IMR-90 (cell line): ENCODE data around the gene PRKAG1. TPM values are rescaled to one million over a fixed set of nuclear protein-coding genes. Genes with fewer than 3 reads are reported as not detected.

Source experiments
- ATAC-seq: fragments of 200-7000 bp; cut with Tn5 transposase; 2 replicates; pipeline ENCODE4 v1.9.1; 2020; ENCODE audit warnings: low read depth, mild to moderate bottlenecking, moderate library complexity
- BruUV-seq: library from RNA; stranded (reverse); fragments of 400-500 nt; replicated peaks from 2 replicates; lab custom pipeline; 2021; lab: Mats Ljungman, UMichigan
- CTCF ChIA-PET: fragments of 300-600 bp; formaldehyde crosslinking; extraction: SDS; loops from one replicate; lab custom pipeline; 2021; ENCODE audit warnings: antibody characterized with exemption; lab: Yijun Ruan, JAX
- POLR2A ChIA-PET: fragments of 300-600 bp; sonication (Branson Sonifier 250); formaldehyde crosslinking; loops from one replicate; lab custom pipeline; 2022; ENCODE audit warnings: antibody characterized with exemption; ENCODE audit not compliant: unreplicated experiment; lab: Charles Lee
- DNase-seq: peaks from one replicate; pipeline ENCODE4 v3.0.0; 2013
- H2AFZ ChIP-seq: replicated peaks from 2 replicates; pipeline ENCODE3; 2013; ENCODE audit warnings: low read length, mild to moderate bottlenecking; ENCODE audit not compliant: poor library complexity
- H2AK5ac ChIP-seq: 2 replicates; pipeline ENCODE4 v1.6.1; 2013; ENCODE audit warnings: low read depth, low read length, inconsistent platforms
- H2AK9ac ChIP-seq: replicated peaks from 2 replicates; pipeline ENCODE3; 2013; ENCODE audit warnings: mild to moderate bottlenecking, low read depth, low read length, moderate library complexity; ENCODE audit not compliant: poor library complexity
- H2BK120ac ChIP-seq: 2 replicates; pipeline ENCODE4 v1.6.1; 2013; ENCODE audit warnings: low read depth, low read length, inconsistent platforms
- H2BK15ac ChIP-seq: 3 replicates; pipeline ENCODE4 v1.6.1; 2013; ENCODE audit warnings: low read depth, low read length, inconsistent platforms
- H2BK20ac ChIP-seq: 2 replicates; pipeline ENCODE4 v1.6.1; 2013; ENCODE audit warnings: low read depth, mild to moderate bottlenecking, inconsistent platforms, low read length, moderate library complexity
- H2BK5ac ChIP-seq: 2 replicates; pipeline ENCODE4 v1.6.1; 2013; ENCODE audit warnings: mild to moderate bottlenecking, low read depth, low read length, inconsistent platforms; ENCODE audit not compliant: poor library complexity, severe bottlenecking
- H3K14ac ChIP-seq: replicated peaks from 2 replicates; pipeline ENCODE4 v1.6.1; 2013; ENCODE audit warnings: low read depth, low read length, inconsistent platforms
- H3K18ac ChIP-seq: 2 replicates; pipeline ENCODE4 v1.6.1; 2013; ENCODE audit warnings: low read depth, low read length, control low read depth
- H3K23ac ChIP-seq: 2 replicates; pipeline ENCODE4 v1.6.1; 2013; ENCODE audit warnings: low read depth, low read length, inconsistent platforms
- H3K27ac ChIP-seq: 2 replicates; pipeline ENCODE4 v1.5.1; 2013; ENCODE audit warnings: mild to moderate bottlenecking, control low read depth, low read length; ENCODE audit not compliant: insufficient read depth
- H3K27me3 ChIP-seq: 2 replicates; pipeline ENCODE4 v1.6.1; 2013; ENCODE audit warnings: low read length; ENCODE audit not compliant: control insufficient read depth, insufficient read depth
- H3K36me3 ChIP-seq: 2 replicates; pipeline ENCODE4 v1.6.1; 2013; ENCODE audit warnings: low read length, mixed read lengths; ENCODE audit not compliant: control insufficient read depth, insufficient read depth
- H3K4ac ChIP-seq: 2 replicates; pipeline ENCODE4 v1.6.1; 2013; ENCODE audit warnings: low read depth, low read length, inconsistent platforms
- H3K4me1 ChIP-seq: 2 replicates; pipeline ENCODE4 v1.6.1; 2013; ENCODE audit warnings: low read length, mixed read lengths; ENCODE audit not compliant: control insufficient read depth, insufficient read depth
- H3K4me2 ChIP-seq: 2 replicates; pipeline ENCODE4 v1.6.1; 2013; ENCODE audit warnings: low read depth, mild to moderate bottlenecking, control low read depth, low read length, moderate library complexity
- H3K4me3 ChIP-seq: 2 replicates; pipeline ENCODE4 v1.5.1; 2013; ENCODE audit warnings: low read depth, mild to moderate bottlenecking, control low read depth, low read length, moderate library complexity; ENCODE audit not compliant: insufficient read depth
- H3K56ac ChIP-seq: 2 replicates; pipeline ENCODE4 v1.6.1; 2013; ENCODE audit warnings: low read length, inconsistent platforms; ENCODE audit not compliant: insufficient read depth; ENCODE audit errors: extremely low read depth
- H3K79me1 ChIP-seq, 2 experiments: 2 replicates each; pipeline ENCODE4 v1.6.1; 2013; ENCODE audit warnings: low read length in 2 of 2, inconsistent platforms in 1 of 2, low read depth in 1 of 2
- H3K9ac ChIP-seq: 2 replicates; pipeline ENCODE4 v1.6.1; 2013; ENCODE audit warnings: low read depth, low read length, control low read depth
- H3K9me1 ChIP-seq: 2 replicates; pipeline ENCODE4 v1.6.1; 2013; ENCODE audit warnings: low read length, inconsistent platforms; ENCODE audit not compliant: insufficient read depth
- H3K9me3 ChIP-seq: 2 replicates; pipeline ENCODE4 v1.6.1; 2013; ENCODE audit warnings: low read length; ENCODE audit not compliant: control insufficient read depth, insufficient read depth
- H4K20me1 ChIP-seq: 2 replicates; pipeline ENCODE4 v1.6.1; 2013; ENCODE audit warnings: low read length, inconsistent platforms; ENCODE audit not compliant: insufficient read depth
- H4K5ac ChIP-seq: 2 replicates; pipeline ENCODE4 v1.6.1; 2013; ENCODE audit warnings: mild to moderate bottlenecking, low read depth, low read length, control low read depth
- H4K8ac ChIP-seq, 2 experiments: 2 replicates each; pipeline ENCODE4 v1.6.1; 2013; ENCODE audit warnings: low read depth in 2 of 2, low read length in 2 of 2, control low read depth in 1 of 2, inconsistent platforms in 1 of 2
- H4K91ac ChIP-seq: 2 replicates; pipeline ENCODE4 v1.6.1; 2013; ENCODE audit warnings: low read depth, low read length, inconsistent platforms; ENCODE audit not compliant: insufficient read depth
- BHLHE40 ChIP-seq: fragments of 150-350 bp; IDR thresholded peaks from 2 replicates; pipeline ENCODE4 v1.6.1; 2016; ENCODE audit warnings: mild to moderate bottlenecking, low read depth, low read length
- CEBPB ChIP-seq: IDR thresholded peaks from 2 replicates; pipeline ENCODE4 v1.6.1; 2012; ENCODE audit warnings: low read depth, low read length, improper control_type of control experiment
- CHD1 ChIP-seq: IDR thresholded peaks from 2 replicates; pipeline ENCODE4 v1.6.1; 2012; ENCODE audit warnings: low read depth, low read length, improper control_type of control experiment
- CTCF ChIP-seq: conservative IDR thresholded peaks from 2 replicates; pipeline ENCODE4 v1.5.1; 2012; ENCODE audit warnings: mild to moderate bottlenecking, low read depth, low read length, improper control_type of control experiment
- ELK1 ChIP-seq: fragments of 150-350 bp; IDR thresholded peaks from 2 replicates; pipeline ENCODE4 v1.6.1; 2016; ENCODE audit warnings: low read depth, mild to moderate bottlenecking, low read length, moderate library complexity, borderline replicate concordance
- FOS ChIP-seq: fragments of 150-350 bp; IDR thresholded peaks from 2 replicates; pipeline ENCODE4 v1.6.1; 2016; ENCODE audit warnings: low read depth, low read length
- MAFK ChIP-seq: IDR thresholded peaks from 2 replicates; pipeline ENCODE4 v1.6.1; 2012; ENCODE audit warnings: low read depth, low read length, improper control_type of control experiment
- MAZ ChIP-seq: IDR thresholded peaks from 2 replicates; pipeline ENCODE4 v1.6.1; 2012; ENCODE audit warnings: low read depth, mild to moderate bottlenecking, low read length, improper control_type of control experiment, moderate library complexity, borderline replicate concordance
- MXI1 ChIP-seq: IDR thresholded peaks from 2 replicates; pipeline ENCODE4 v1.6.1; 2012; ENCODE audit warnings: low read depth, mild to moderate bottlenecking, low read length, moderate library complexity, borderline replicate concordance
- NFE2L2 ChIP-seq: fragments of 150-350 bp; IDR thresholded peaks from 2 replicates; pipeline ENCODE4 v1.6.1; 2016; ENCODE audit warnings: low read depth, mild to moderate bottlenecking, low read length
- POLR2A ChIP-seq: IDR thresholded peaks from 2 replicates; pipeline ENCODE4 v1.6.1; 2012; ENCODE audit warnings: mild to moderate bottlenecking, low read depth, low read length
- RAD21 ChIP-seq: IDR thresholded peaks from 2 replicates; pipeline ENCODE4 v1.6.1; 2012; ENCODE audit warnings: low read length, improper control_type of control experiment
- RCOR1 ChIP-seq: IDR thresholded peaks from 2 replicates; pipeline ENCODE4 v1.6.1; 2012; ENCODE audit warnings: mild to moderate bottlenecking, low read length, improper control_type of control experiment; ENCODE audit not compliant: insufficient replicate concordance
- USF2 ChIP-seq: fragments of 150-350 bp; IDR thresholded peaks from 2 replicates; pipeline ENCODE4 v1.6.1; 2017; ENCODE audit warnings: mild to moderate bottlenecking, antibody characterized with exemption, low read length, low read depth
- WGBS, 2 experiments: methylation state at CpG; one replicate each; pipeline versions ENCODE4 v1.1.5 to v1.1.7; 2013; ENCODE audit warnings: missing lambda C conversion rate in 2 of 2; ENCODE audit not compliant: insufficient read length in 1 of 2; ENCODE audit errors: extremely low coverage in 2 of 2; 5-methylcytosine and 5-hydroxymethylcytosine counted together
- dilution Hi-C: fragments of 300-500 bp; cut with HindIII; formaldehyde crosslinking; loops from one replicate; pipeline ENCODE4 v1.14.3; 2018; ENCODE audit warnings: low sequenced_read_pairs; ENCODE audit not compliant: unreplicated experiment
- in situ Hi-C: fragments of 300-500 bp; cut with MboI; formaldehyde crosslinking; loops from 3 replicates; pipeline ENCODE4 v1.14.3; 2019; ENCODE audit warnings: low sequenced_read_pairs, inconsistent platforms, mixed read lengths
- intact Hi-C: fragments of 100-400 bp; cut with micrococcal nuclease; formaldehyde crosslinking; loops from 2 replicates; pipeline ENCODE4 v1.10.0; 2022
- polyA plus RNA-seq, 3 experiments: library from polyadenylated mRNA; depleted of rRNA; stranded (reverse); fragments of >200 nt; gene quantifications; 2 replicates each; pipeline ENCODE4 v1.2.3, GENCODE V29; 2012; ENCODE audit warnings: low replicate concordance in 1 of 3
- total RNA-seq: library from RNA; depleted of rRNA; stranded (reverse); fragments of >200 nt; gene quantifications from 2 replicates; pipeline ENCODE4 v1.2.3, GENCODE V29; 2012

The PRKAG1 gene
- total and polyA plus RNA-seq, 2 of the 4 experiments (the other 2 are of a cell fraction), result 81.1 to 106 TPM

GRCh38 chr12:49050507-49051372 lies 32.2 kb upstream of the PRKAG1 start:
- 0 out of 2 replicates have a peak overlapping the region, but pooled peaks have one; percentile 58 for H2AK5ac ChIP-seq
- peaks cover 7% of the 10 kb centered on the region for H3K4me1 ChIP-seq
- dilution Hi-C loops (no loop called here), in situ Hi-C loops (no loop called here), intact Hi-C loops (no loop called here)
- H4K91ac ChIP-seq, result no peak overlapping the region
- TSS peak; percentile 53 for BruUV-seq
- H2AK9ac ChIP-seq, result peak overlapping the region; percentile 34
- WGBS, 2 experiments, result 90% methylated on average over 2 of the region's 13 CpGs; no CpG with 5 or more reads in 1 of the 2 experiments
- no peak overlapping the region for H4K8ac ChIP-seq
- DNase-seq, result no peak
- H3K14ac ChIP-seq, result no peak overlapping the region; the same call in 1 of the 2 replicates
- CTCF ChIA-PET, result no interaction called here
- no peak overlapping the region; the same call in 1 of the 2 replicates for H3K4ac ChIP-seq
- no peak overlapping the region for H3K4me2 ChIP-seq
- no peak overlapping the region for H4K5ac ChIP-seq
- H3K9me1 ChIP-seq, result peaks cover 21% of the 10 kb centered on the region
- H3K27me3 ChIP-seq, result no peaks in the 10 kb centered on the region
- H4K20me1 ChIP-seq, result peaks cover 83% of the 10 kb centered on the region
- no peak for ATAC-seq
- H2BK5ac ChIP-seq, result peak overlapping the region; percentile 68
- H3K23ac ChIP-seq, result 0 out of 2 replicates have a peak overlapping the region, but pooled peaks have one; percentile 67
- H3K18ac ChIP-seq, result no peak overlapping the region
- no peaks in the 10 kb centered on the region for H3K9me3 ChIP-seq
- no peak overlapping the region for H2AFZ ChIP-seq
- H3K4me3 ChIP-seq, result no peak overlapping the region
- no peak overlapping the region for H2BK120ac ChIP-seq
- H3K36me3 ChIP-seq, result peaks cover 86% of the 10 kb centered on the region
- no peak overlapping the region for H3K9ac ChIP-seq
- H3K27ac ChIP-seq, result no peak overlapping the region
- peaks cover 49 to 89% of the 10 kb centered on the region in 2 experiments for H3K79me1 ChIP-seq
- H2BK15ac ChIP-seq, result no peak overlapping the region
- TF ChIP-seq CTCF, result no peak
- no peak for TF ChIP-seq RCOR1
- TF ChIP-seq POLR2A, result no peak
- TF ChIP-seq MXI1, result no peak
- no peak for TF ChIP-seq ELK1
- no peak for TF ChIP-seq USF2
- TF ChIP-seq MAFK, result no peak
- no peak for TF ChIP-seq CEBPB
- TF ChIP-seq MAZ, result no peak
- TF ChIP-seq CHD1, result no peak
- TF ChIP-seq FOS, result no peak
- no peak for TF ChIP-seq NFE2L2
- no peak for TF ChIP-seq BHLHE40
- no peak for TF ChIP-seq RAD21
- no peak overlapping the region for H2BK20ac ChIP-seq
- POLR2A ChIA-PET, result no interaction called here
- no peak overlapping the region for H3K56ac ChIP-seq
